22Rv1 (cell line): Measurements from ENCODE around the gene CLDN10.

Experiments used
- ZFX ChIP-seq: fragments of 450-650 bp; IDR thresholded peaks from 2 replicates; pipeline ENCODE4 v1.6.1; 2017; ENCODE audit warnings: antibody characterized with exemption, borderline replicate concordance
- TF ChIP-seq, protein P1 (sequence below): fragments of 450-650 bp; IDR thresholded peaks from 2 replicates; pipeline ENCODE4 v1.5.1; 2017; ENCODE audit warnings: mild to moderate bottlenecking

DNA sequence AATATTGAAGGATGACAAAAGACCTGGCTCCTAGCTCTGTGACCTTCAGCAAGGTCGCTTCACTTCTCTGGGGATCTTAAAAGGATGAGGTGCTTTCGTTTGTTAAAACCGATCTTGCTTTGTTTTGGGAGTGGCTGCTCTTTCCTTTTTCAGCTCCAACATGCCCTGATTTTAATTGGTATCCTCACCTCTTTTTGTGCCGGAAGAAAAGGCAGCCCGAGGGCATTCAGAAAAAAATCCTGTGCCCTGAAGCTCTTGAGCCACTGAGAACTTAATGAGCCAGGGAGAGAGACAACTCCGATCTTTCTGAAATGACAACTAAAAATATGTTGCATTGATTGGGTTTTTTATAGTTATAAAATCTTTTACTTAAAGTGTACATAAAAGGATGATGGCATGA is 19.4 kb downstream of the CLDN10 start:
- TF ChIP-seq, protein P1, sequence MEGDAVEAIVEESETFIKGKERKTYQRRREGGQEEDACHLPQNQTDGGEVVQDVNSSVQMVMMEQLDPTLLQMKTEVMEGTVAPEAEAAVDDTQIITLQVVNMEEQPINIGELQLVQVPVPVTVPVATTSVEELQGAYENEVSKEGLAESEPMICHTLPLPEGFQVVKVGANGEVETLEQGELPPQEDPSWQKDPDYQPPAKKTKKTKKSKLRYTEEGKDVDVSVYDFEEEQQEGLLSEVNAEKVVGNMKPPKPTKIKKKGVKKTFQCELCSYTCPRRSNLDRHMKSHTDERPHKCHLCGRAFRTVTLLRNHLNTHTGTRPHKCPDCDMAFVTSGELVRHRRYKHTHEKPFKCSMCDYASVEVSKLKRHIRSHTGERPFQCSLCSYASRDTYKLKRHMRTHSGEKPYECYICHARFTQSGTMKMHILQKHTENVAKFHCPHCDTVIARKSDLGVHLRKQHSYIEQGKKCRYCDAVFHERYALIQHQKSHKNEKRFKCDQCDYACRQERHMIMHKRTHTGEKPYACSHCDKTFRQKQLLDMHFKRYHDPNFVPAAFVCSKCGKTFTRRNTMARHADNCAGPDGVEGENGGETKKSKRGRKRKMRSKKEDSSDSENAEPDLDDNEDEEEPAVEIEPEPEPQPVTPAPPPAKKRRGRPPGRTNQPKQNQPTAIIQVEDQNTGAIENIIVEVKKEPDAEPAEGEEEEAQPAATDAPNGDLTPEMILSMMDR: no peak
- no peak for TF ChIP-seq ZFX
